GM23338 (cell line): ENCODE data around the gene NEU2. TPM values are rescaled to one million over a fixed set of nuclear protein-coding genes. Genes with fewer than 3 reads are reported as not detected.

Source experiments
- ATAC-seq: fragments of 200-7000 bp; cut with Tn5 transposase; 3 replicates; pipeline ENCODE4 v1.9.1; 2020
- DNase-seq: peaks from one replicate; pipeline ENCODE4 v3.0.0-alpha.2; 2015; ENCODE audit warnings: low spot score
- H2AFZ ChIP-seq: fragments of 200-600 bp; sonication (generic); 2 replicates; pipeline ENCODE4 v1.8.0; 2016; ENCODE audit warnings: antibody characterized with exemption, mild to moderate bottlenecking, moderate library complexity
- H3F3A ChIP-seq: fragments of 200-600 bp; sonication (generic); replicated peaks from 2 replicates; pipeline ENCODE4 v1.8.0; 2017; ENCODE audit warnings: antibody characterized with exemption, mixed run types, low read depth
- H3K27ac ChIP-seq: fragments of 200-600 bp; sonication (generic); 2 replicates; pipeline ENCODE4 v1.6.1; 2016; ENCODE audit warnings: low read depth
- H3K27me3 ChIP-seq: fragments of 200-600 bp; sonication (generic); 2 replicates; pipeline ENCODE4 v1.8.0; 2016; ENCODE audit warnings: mild to moderate bottlenecking, mixed run types, moderate library complexity; ENCODE audit not compliant: insufficient read depth
- H3K36me3 ChIP-seq: fragments of 200-600 bp; sonication (generic); 2 replicates; pipeline ENCODE4 v1.8.0; 2016; ENCODE audit warnings: mild to moderate bottlenecking; ENCODE audit not compliant: insufficient read depth
- H3K4me1 ChIP-seq: fragments of 200-600 bp; sonication (generic); 2 replicates; pipeline ENCODE4 v1.8.0; 2016; ENCODE audit warnings: mild to moderate bottlenecking, moderate library complexity; ENCODE audit not compliant: insufficient read depth
- H3K4me2 ChIP-seq: fragments of 200-600 bp; sonication (generic); 2 replicates; pipeline ENCODE4 v1.7.1; 2017; ENCODE audit warnings: mixed run types
- H3K4me3 ChIP-seq: fragments of 200-600 bp; sonication (generic); 2 replicates; pipeline ENCODE4 v1.6.1; 2016; ENCODE audit warnings: mixed run types
- H3K79me2 ChIP-seq: fragments of 200-600 bp; sonication (generic); replicated peaks from 2 replicates; pipeline ENCODE4 v1.8.0; 2017; ENCODE audit warnings: mild to moderate bottlenecking; ENCODE audit not compliant: insufficient read depth
- H3K9me2 ChIP-seq: fragments of 200-600 bp; sonication (generic); 2 replicates; pipeline ENCODE4 v1.8.0; 2017; ENCODE audit not compliant: insufficient read depth
- H4K20me1 ChIP-seq: fragments of 200-600 bp; sonication (generic); replicated peaks from 2 replicates; pipeline ENCODE4 v1.8.0; 2017; ENCODE audit warnings: mild to moderate bottlenecking; ENCODE audit not compliant: insufficient read depth
- H3K27ac Mint-ChIP-seq: 2 replicates; pipeline ENCODE4 v1.8.0; 2020; ENCODE audit warnings: inconsistent platforms, mild to moderate bottlenecking, moderate library complexity, mixed read lengths
- H3K27me3 Mint-ChIP-seq: 3 replicates; pipeline ENCODE4 v1.8.0; 2022; ENCODE audit warnings: low read depth, mild to moderate bottlenecking, moderate library complexity, mixed read lengths, inconsistent platforms; ENCODE audit not compliant: insufficient read depth, poor library complexity
- H3K36me3 Mint-ChIP-seq: 3 replicates; pipeline ENCODE4 v1.8.0; 2021; ENCODE audit warnings: low read depth, mild to moderate bottlenecking, inconsistent platforms, moderate library complexity, mixed read lengths
- H3K4me1 Mint-ChIP-seq: 3 replicates; pipeline ENCODE4 v1.8.0; 2020; ENCODE audit warnings: mild to moderate bottlenecking, inconsistent platforms, mixed read lengths
- H3K4me3 Mint-ChIP-seq: 3 replicates; pipeline ENCODE4 v1.8.0; 2021; ENCODE audit warnings: moderate library complexity, mild to moderate bottlenecking, inconsistent platforms, mixed read lengths
- H3K9me3 Mint-ChIP-seq: 3 replicates; pipeline ENCODE4 v1.8.0; 2020; ENCODE audit warnings: moderate library complexity, mild to moderate bottlenecking, inconsistent platforms, mixed read lengths
- CREB1 ChIP-seq: fragments of 250-450 bp; sonication (Bioruptor Pico); IDR thresholded peaks from 2 replicates; pipeline ENCODE4 v1.5.0; 2020; ENCODE audit warnings: low read depth, mild to moderate bottlenecking, moderate library complexity
- EZH2 ChIP-seq: fragments of 200-600 bp; sonication (generic); IDR thresholded peaks from one replicate; pipeline ENCODE4 v1.8.0; 2017; ENCODE audit warnings: antibody characterized with exemption, mild to moderate bottlenecking, low read depth; ENCODE audit not compliant: unreplicated experiment
- JUNB ChIP-seq: IDR thresholded peaks from one replicate; pipeline ENCODE4 v1.6.1; 2016; ENCODE audit warnings: antibody characterized with exemption; ENCODE audit not compliant: unreplicated experiment
- STAT1 ChIP-seq: IDR thresholded peaks from one replicate; pipeline ENCODE4 v1.6.1; 2016; ENCODE audit warnings: antibody characterized with exemption; ENCODE audit not compliant: unreplicated experiment
- polyA plus RNA-seq: library from polyadenylated mRNA; unstranded; fragments of >200 nt; fragmentation: Nextera tagmentation; extraction: Ambion mirVana; gene quantifications from 2 replicates; pipeline ENCODE4 v1.2.1, GENCODE V29; 2016
- total RNA-seq: library from RNA; depleted of rRNA; stranded (reverse); fragments of >200 nt; shearing (Covaris generic); gene quantifications from 2 replicates; pipeline ENCODE4 v1.2.3, GENCODE V29; 2014
- TF ChIP-seq, protein P1 (sequence below): IDR thresholded peaks from one replicate; pipeline ENCODE4 v1.6.1; 2018; ENCODE audit warnings: antibody characterized with exemption; ENCODE audit not compliant: unreplicated experiment
- TF ChIP-seq, protein P2 (sequence below): IDR thresholded peaks from 2 replicates; pipeline ENCODE4 v1.6.1; 2016; ENCODE audit warnings: antibody characterized with exemption
- TF ChIP-seq, protein P3 (sequence below), 2 experiments: fragments of 200-600 bp in 1 of 2; sonication (generic) in 1 of 2; conservative IDR thresholded peaks; 2 replicates each; pipeline versions ENCODE4 v1.5.1 to v1.6.1; 2016 to 2017; ENCODE audit warnings: antibody characterized with exemption in 2 of 2, low read depth in 2 of 2, mild to moderate bottlenecking in 2 of 2, moderate library complexity in 1 of 2

Gene NEU2
- total and polyA plus RNA-seq, 2 experiments from 2014 or later, result not detected

DNA sequence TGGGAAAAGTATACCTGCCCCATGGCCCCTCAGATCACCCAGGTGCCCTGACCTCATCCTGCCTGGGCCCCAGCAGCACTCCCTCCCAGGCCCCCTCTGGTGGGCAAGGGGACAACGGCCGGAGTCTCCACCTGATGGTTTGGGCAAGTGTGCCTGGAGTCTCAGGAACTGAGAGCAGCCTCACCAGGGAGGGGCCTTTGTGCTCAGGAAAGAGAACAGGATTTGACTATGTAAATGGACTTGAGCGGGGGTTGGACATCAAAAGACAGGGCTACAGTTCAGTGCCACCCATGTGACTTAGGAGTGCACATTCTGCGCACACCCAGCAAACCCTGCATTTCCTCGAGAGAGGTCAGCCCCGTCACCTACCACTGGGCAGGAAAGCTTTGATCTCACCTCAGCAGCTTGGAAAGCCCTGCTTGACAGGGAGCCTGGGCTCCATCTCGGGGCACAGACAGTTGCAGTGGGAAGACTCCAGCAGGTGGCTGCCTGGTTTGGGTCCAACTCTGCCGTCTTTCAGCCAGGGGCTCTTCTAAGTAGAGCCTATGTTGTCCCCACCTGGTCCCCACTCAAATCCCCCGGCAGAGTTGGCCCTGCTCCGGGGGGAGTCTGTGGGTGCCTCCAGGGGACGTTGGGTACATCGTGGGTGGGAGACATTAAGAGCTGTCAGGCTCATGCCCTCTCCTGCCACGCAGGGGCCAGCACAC lies 30.9 kb downstream of the NEU2 start:
- no peaks in the 10 kb centered on the region for H3K9me3 Mint-ChIP-seq
- H3K27me3 Mint-ChIP-seq, result peaks cover 6% of the 10 kb centered on the region
- ATAC-seq (peak; percentile 87), DNase-seq (peak; percentile 78)
- no peak overlapping the region for H3K27ac ChIP-seq
- H2AFZ ChIP-seq, result peak overlapping the region; percentile 66; the same call in 1 of the 2 replicates
- no peaks in the 10 kb centered on the region for H3K36me3 Mint-ChIP-seq
- no peaks in the 10 kb centered on the region for H4K20me1 ChIP-seq
- H3K79me2 ChIP-seq, result no peaks in the 10 kb centered on the region
- H3K4me1 ChIP-seq, result no peaks in the 10 kb centered on the region
- H3K27ac Mint-ChIP-seq, result no peak overlapping the region
- no peaks in the 10 kb centered on the region for H3F3A ChIP-seq
- no peaks in the 10 kb centered on the region for H3K36me3 ChIP-seq
- H3K4me1 Mint-ChIP-seq, result peaks cover 22% of the 10 kb centered on the region
- H3K4me2 ChIP-seq, result no peak overlapping the region
- TF ChIP-seq, protein P1, sequence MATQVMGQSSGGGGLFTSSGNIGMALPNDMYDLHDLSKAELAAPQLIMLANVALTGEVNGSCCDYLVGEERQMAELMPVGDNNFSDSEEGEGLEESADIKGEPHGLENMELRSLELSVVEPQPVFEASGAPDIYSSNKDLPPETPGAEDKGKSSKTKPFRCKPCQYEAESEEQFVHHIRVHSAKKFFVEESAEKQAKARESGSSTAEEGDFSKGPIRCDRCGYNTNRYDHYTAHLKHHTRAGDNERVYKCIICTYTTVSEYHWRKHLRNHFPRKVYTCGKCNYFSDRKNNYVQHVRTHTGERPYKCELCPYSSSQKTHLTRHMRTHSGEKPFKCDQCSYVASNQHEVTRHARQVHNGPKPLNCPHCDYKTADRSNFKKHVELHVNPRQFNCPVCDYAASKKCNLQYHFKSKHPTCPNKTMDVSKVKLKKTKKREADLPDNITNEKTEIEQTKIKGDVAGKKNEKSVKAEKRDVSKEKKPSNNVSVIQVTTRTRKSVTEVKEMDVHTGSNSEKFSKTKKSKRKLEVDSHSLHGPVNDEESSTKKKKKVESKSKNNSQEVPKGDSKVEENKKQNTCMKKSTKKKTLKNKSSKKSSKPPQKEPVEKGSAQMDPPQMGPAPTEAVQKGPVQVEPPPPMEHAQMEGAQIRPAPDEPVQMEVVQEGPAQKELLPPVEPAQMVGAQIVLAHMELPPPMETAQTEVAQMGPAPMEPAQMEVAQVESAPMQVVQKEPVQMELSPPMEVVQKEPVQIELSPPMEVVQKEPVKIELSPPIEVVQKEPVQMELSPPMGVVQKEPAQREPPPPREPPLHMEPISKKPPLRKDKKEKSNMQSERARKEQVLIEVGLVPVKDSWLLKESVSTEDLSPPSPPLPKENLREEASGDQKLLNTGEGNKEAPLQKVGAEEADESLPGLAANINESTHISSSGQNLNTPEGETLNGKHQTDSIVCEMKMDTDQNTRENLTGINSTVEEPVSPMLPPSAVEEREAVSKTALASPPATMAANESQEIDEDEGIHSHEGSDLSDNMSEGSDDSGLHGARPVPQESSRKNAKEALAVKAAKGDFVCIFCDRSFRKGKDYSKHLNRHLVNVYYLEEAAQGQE, result no peak
- TF ChIP-seq, protein P2, sequence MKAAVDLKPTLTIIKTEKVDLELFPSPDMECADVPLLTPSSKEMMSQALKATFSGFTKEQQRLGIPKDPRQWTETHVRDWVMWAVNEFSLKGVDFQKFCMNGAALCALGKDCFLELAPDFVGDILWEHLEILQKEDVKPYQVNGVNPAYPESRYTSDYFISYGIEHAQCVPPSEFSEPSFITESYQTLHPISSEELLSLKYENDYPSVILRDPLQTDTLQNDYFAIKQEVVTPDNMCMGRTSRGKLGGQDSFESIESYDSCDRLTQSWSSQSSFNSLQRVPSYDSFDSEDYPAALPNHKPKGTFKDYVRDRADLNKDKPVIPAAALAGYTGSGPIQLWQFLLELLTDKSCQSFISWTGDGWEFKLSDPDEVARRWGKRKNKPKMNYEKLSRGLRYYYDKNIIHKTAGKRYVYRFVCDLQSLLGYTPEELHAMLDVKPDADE, result no peak
- TF ChIP-seq, protein P3, sequence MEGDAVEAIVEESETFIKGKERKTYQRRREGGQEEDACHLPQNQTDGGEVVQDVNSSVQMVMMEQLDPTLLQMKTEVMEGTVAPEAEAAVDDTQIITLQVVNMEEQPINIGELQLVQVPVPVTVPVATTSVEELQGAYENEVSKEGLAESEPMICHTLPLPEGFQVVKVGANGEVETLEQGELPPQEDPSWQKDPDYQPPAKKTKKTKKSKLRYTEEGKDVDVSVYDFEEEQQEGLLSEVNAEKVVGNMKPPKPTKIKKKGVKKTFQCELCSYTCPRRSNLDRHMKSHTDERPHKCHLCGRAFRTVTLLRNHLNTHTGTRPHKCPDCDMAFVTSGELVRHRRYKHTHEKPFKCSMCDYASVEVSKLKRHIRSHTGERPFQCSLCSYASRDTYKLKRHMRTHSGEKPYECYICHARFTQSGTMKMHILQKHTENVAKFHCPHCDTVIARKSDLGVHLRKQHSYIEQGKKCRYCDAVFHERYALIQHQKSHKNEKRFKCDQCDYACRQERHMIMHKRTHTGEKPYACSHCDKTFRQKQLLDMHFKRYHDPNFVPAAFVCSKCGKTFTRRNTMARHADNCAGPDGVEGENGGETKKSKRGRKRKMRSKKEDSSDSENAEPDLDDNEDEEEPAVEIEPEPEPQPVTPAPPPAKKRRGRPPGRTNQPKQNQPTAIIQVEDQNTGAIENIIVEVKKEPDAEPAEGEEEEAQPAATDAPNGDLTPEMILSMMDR (conservative IDR thresholded peaks at IDR 0.05; ENCODE audit: low read depth in 2 of 2), result peak; percentile 56 to 58
- no peaks in the 10 kb centered on the region for H3K27me3 ChIP-seq
- no peak overlapping the region for H3K4me3 Mint-ChIP-seq
- H3K9me2 ChIP-seq, result no peaks in the 10 kb centered on the region
- H3K4me3 ChIP-seq, result no peak overlapping the region

DNA sequence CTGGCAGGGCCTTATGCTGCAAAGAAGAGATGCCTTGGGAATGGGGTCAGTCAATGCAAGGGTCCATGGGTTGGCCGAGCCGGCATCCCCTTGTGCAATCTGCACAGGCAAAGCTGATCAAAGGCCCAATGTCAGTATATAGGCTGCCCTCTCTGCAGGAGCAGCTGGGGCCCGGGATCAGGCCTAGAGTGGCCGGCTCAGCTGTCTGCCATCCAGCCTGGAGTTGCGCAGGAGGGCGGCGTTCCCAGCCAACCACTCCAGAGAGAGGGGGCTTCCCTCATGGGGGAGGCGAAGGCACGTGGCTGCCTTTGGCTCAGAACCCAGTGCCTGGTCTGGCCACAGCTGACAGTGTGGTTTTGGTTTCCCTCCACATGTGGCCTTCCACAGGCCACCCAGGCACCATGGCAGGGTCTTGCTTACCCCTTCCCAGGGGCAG lies 31.5 kb downstream of the NEU2 start:
- Mint-ChIP-seq H3K9me3 (no peaks in the 10 kb centered on the region), H3K36me3 (no peaks in the 10 kb centered on the region), H3K27me3 (peaks cover 5% of the 10 kb centered on the region), H3K4me3 (no peak overlapping the region), H3K27ac (no peak overlapping the region), H3K4me1 (peaks cover 22% of the 10 kb centered on the region)
- no peaks in the 10 kb centered on the region for H3F3A ChIP-seq
- H2AFZ ChIP-seq, result no peak overlapping the region; the same call in 1 of the 2 replicates
- H3K36me3 ChIP-seq, result no peaks in the 10 kb centered on the region
- ATAC-seq, result no peak
- H4K20me1 ChIP-seq, result no peaks in the 10 kb centered on the region
- H3K9me2 ChIP-seq, result no peaks in the 10 kb centered on the region
- DNase-seq, result no peak
- H3K27ac ChIP-seq, result no peak overlapping the region
- no peak overlapping the region for H3K4me3 ChIP-seq
- H3K27me3 ChIP-seq, result no peaks in the 10 kb centered on the region
- H3K79me2 ChIP-seq, result no peaks in the 10 kb centered on the region
- H3K4me2 ChIP-seq, result no peak overlapping the region
- H3K4me1 ChIP-seq, result no peaks in the 10 kb centered on the region
- TF ChIP-seq CREB1 (no peak), EZH2 (no peak), STAT1 (no peak), JUNB (no peak)
- TF ChIP-seq, protein P2, result no peak
- TF ChIP-seq, protein P3 (conservative IDR thresholded peaks at IDR 0.05; ENCODE audit: low read depth in 2 of 2), result no peak
